Measurements from ENCODE around the gene CCDC159. TPM values are rescaled to one million over a fixed set of nuclear protein-coding genes. Genes with fewer than 3 reads are reported as not detected.
"Not testable (repeated sequence)": the region's sequence is repeated elsewhere in the genome, so short reads cannot be mapped to it uniquely, and the experiment has no call there.

Gene CCDC159
- total RNA-seq, 1 experiment from 2014 or later: 18.2 TPM

GRCh38 chr19:11332822-11333221 lies 13.5 kb upstream of the CCDC159 start:
- peaks cover 86% of the 10 kb centered on the region for H3K36me3 Mint-ChIP-seq (ENCODE audit: insufficient read depth, unreplicated experiment)
- BruUV-seq (replicated peaks): no TSS peak
- intact Hi-C loops (cut with micrococcal nuclease): no loop called here
- DNase-seq (ENCODE audit: unreplicated experiment): no peak
- POLR2A ChIA-PET: interaction anchor here (1.6 to 1.7 kb wide), 2 partner anchors 9 to 14 kb away, joined by 4 to 6 read pairs; partner anchors contain the start of genes CCDC159 and TMEM205
- H3K4me1 Mint-ChIP-seq (ENCODE audit: insufficient read depth, unreplicated experiment): peaks cover 2% of the 10 kb centered on the region
- CTCF ChIA-PET: no interaction called here
- no peak overlapping the region for H3K4me3 Mint-ChIP-seq (ENCODE audit: unreplicated experiment)
- no peak for TF ChIP-seq CTCF (IDR thresholded peaks at IDR 0.05; ENCODE audit: unreplicated experiment)
- H3K27ac Mint-ChIP-seq (ENCODE audit: low read depth, unreplicated experiment): no peak overlapping the region
- H3K27me3 Mint-ChIP-seq (ENCODE audit: insufficient read depth, unreplicated experiment): no peaks in the 10 kb centered on the region
- H3K9me3 Mint-ChIP-seq (ENCODE audit: unreplicated experiment): no peaks in the 10 kb centered on the region

GRCh38 chr19:11333838-11334237 lies 12.5 kb upstream of the CCDC159 start:
- H3K27ac Mint-ChIP-seq (ENCODE audit: low read depth, unreplicated experiment); H3K27me3 Mint-ChIP-seq (ENCODE audit: insufficient read depth, unreplicated experiment); H3K9me3 Mint-ChIP-seq (ENCODE audit: unreplicated experiment); intact Hi-C loops (cut with micrococcal nuclease); BruUV-seq (replicated peaks); DNase-seq (ENCODE audit: unreplicated experiment); H3K4me3 Mint-ChIP-seq (ENCODE audit: unreplicated experiment); CTCF ChIA-PET: not testable (repeated sequence)
- POLR2A ChIA-PET: interaction anchor here (1.7 kb wide), 1 partner anchor 10 kb away, joined by 4 read pairs; no protein-coding TSS in a partner anchor
- Mint-ChIP-seq H3K36me3 (ENCODE audit: insufficient read depth, unreplicated experiment) (peaks cover 81% of the 10 kb centered on the region), H3K4me1 (ENCODE audit: insufficient read depth, unreplicated experiment) (peaks cover 12% of the 10 kb centered on the region)

- ChIA-PET POLR2A (no interaction called here), CTCF (interaction anchor here (0.6 kb wide), 1 partner anchor 45 kb away, joined by 3 read pairs; no protein-coding TSS in a partner anchor)
- H3K27ac Mint-ChIP-seq (ENCODE audit: low read depth, unreplicated experiment): no peak overlapping the region
- H3K4me3 Mint-ChIP-seq (ENCODE audit: unreplicated experiment): no peak overlapping the region
- H3K27me3 Mint-ChIP-seq (ENCODE audit: insufficient read depth, unreplicated experiment): no peaks in the 10 kb centered on the region
- no peak for DNase-seq (ENCODE audit: unreplicated experiment)
- no peak for TF ChIP-seq CTCF (IDR thresholded peaks at IDR 0.05; ENCODE audit: unreplicated experiment)
- no peaks in the 10 kb centered on the region for H3K9me3 Mint-ChIP-seq (ENCODE audit: unreplicated experiment)
- H3K4me1 Mint-ChIP-seq (ENCODE audit: insufficient read depth, unreplicated experiment): peaks cover 13% of the 10 kb centered on the region
- no TSS peak for BruUV-seq (replicated peaks)
- intact Hi-C loops (cut with micrococcal nuclease): no loop called here
- H3K36me3 Mint-ChIP-seq (ENCODE audit: insufficient read depth, unreplicated experiment): peaks cover 66% of the 10 kb centered on the region
Observed at GRCh38 chr19:11335449-11336146, 10.7 kb upstream of the CCDC159 start.

- no peak overlapping the region for H3K4me3 Mint-ChIP-seq (ENCODE audit: unreplicated experiment)
- H3K36me3 Mint-ChIP-seq (ENCODE audit: insufficient read depth, unreplicated experiment): peaks cover 73% of the 10 kb centered on the region
- H3K4me1 Mint-ChIP-seq (ENCODE audit: insufficient read depth, unreplicated experiment): peaks cover 13% of the 10 kb centered on the region
- no peaks in the 10 kb centered on the region for H3K9me3 Mint-ChIP-seq (ENCODE audit: unreplicated experiment)
- H3K27ac Mint-ChIP-seq (ENCODE audit: low read depth, unreplicated experiment): no peak overlapping the region
- DNase-seq (ENCODE audit: unreplicated experiment): no peak
- ChIA-PET POLR2A (interaction anchor here (0.8 to 4.0 kb wide), 3 partner anchors 10 to 222 kb away, joined by 3 to 43 read pairs (median 13); partner anchors contain the start of genes CCDC159, ELOF1, SWSAP1 and TMEM205), CTCF (interaction anchor here (0.8 kb wide), 1 partner anchor 1500 kb away, joined by 4 read pairs; no protein-coding TSS in a partner anchor)
- no peak for TF ChIP-seq CTCF (IDR thresholded peaks at IDR 0.05; ENCODE audit: unreplicated experiment)
- no peaks in the 10 kb centered on the region for H3K27me3 Mint-ChIP-seq (ENCODE audit: insufficient read depth, unreplicated experiment)
- intact Hi-C loops (cut with micrococcal nuclease): no loop called here
- BruUV-seq (replicated peaks): no TSS peak
Observed at GRCh38 chr19:11337080-11337479, 9.2 kb upstream of the CCDC159 start.

Data from MCF 10A (cell line).